H1 (cell line): ENCODE measurements around the gene ARHGAP12.

ENCODE experiments used
- CHD2 ChIP-seq: IDR thresholded peaks from 2 replicates; pipeline ENCODE4 v1.6.1; 2012; ENCODE audit warnings: low read length, improper control_type of control experiment
- CREB1 ChIP-seq: IDR thresholded peaks from 2 replicates; pipeline ENCODE4 v1.6.1; 2012; ENCODE audit warnings: inconsistent platforms
- MAFK ChIP-seq: IDR thresholded peaks from 2 replicates; pipeline ENCODE4 v1.6.1; 2012; ENCODE audit warnings: low read depth, mild to moderate bottlenecking, improper control_type of control experiment, low read length
- NRF1 ChIP-seq: IDR thresholded peaks from 2 replicates; pipeline ENCODE4 v1.6.1; 2011; ENCODE audit warnings: mild to moderate bottlenecking, low read depth, low read length, improper control_type of control experiment
- POLR2A ChIP-seq, 2 experiments: IDR thresholded peaks; 1 replicate in 1 of 2; 2 replicates in 1 of 2; pipeline ENCODE4 v1.6.1; 2011; ENCODE audit warnings: low read depth in 2 of 2, low read length in 2 of 2, mild to moderate bottlenecking in 2 of 2; ENCODE audit errors: control extremely low read depth in 1 of 2
- SUZ12 ChIP-seq: fragments of 200-600 bp; sonication (generic); IDR thresholded peaks from 2 replicates; pipeline ENCODE4 v1.6.1; 2012; ENCODE audit warnings: mild to moderate bottlenecking, inconsistent platforms, low read length, moderate library complexity, mixed read lengths
- TF ChIP-seq, protein P1 (sequence below), 3 experiments: IDR thresholded peaks; 1 replicate in 2 of 3; 2 replicates in 1 of 3; pipeline versions ENCODE4 v1.5.1 to v1.6.1; 2011; ENCODE audit warnings: low read length in 3 of 3, mild to moderate bottlenecking in 3 of 3, inconsistent platforms in 2 of 3, low read depth in 1 of 3, moderate library complexity in 1 of 3; ENCODE audit not compliant: insufficient read depth in 1 of 3; ENCODE audit errors: control extremely low read depth in 1 of 3

DNA sequence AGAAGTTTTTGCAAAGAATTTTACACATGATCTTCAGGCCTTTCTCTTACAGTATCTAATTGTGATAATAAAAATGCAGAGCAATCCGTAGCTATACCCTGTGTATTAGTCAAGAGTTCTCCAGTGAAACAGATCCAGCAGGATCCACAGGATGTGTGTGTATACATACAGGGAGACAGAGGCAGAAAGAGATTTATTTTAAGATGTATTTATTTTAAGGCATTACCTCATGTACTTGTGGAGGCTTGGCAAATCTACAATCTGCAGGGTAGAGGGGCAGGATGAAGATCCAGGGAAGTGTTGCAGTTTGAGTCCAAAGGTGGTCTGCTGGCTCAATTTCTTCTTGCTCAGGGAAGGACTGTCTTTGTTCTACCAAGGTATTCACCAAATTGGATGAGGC lies 41.7 kb downstream of the ARHGAP12 start:
- TF ChIP-seq NRF1 (no peak), SUZ12 (no peak), CHD2 (no peak), CREB1 (no peak), POLR2A (IDR thresholded peaks at IDR 0.05; ENCODE audit: control extremely low read depth in 1 of 2, low read depth in 2 of 2, low read length in 2 of 2) (no peak), MAFK (no peak)
- TF ChIP-seq, protein P1, sequence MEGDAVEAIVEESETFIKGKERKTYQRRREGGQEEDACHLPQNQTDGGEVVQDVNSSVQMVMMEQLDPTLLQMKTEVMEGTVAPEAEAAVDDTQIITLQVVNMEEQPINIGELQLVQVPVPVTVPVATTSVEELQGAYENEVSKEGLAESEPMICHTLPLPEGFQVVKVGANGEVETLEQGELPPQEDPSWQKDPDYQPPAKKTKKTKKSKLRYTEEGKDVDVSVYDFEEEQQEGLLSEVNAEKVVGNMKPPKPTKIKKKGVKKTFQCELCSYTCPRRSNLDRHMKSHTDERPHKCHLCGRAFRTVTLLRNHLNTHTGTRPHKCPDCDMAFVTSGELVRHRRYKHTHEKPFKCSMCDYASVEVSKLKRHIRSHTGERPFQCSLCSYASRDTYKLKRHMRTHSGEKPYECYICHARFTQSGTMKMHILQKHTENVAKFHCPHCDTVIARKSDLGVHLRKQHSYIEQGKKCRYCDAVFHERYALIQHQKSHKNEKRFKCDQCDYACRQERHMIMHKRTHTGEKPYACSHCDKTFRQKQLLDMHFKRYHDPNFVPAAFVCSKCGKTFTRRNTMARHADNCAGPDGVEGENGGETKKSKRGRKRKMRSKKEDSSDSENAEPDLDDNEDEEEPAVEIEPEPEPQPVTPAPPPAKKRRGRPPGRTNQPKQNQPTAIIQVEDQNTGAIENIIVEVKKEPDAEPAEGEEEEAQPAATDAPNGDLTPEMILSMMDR (IDR thresholded peaks at IDR 0.05; ENCODE audit: control extremely low read depth in 1 of 3, insufficient read depth in 1 of 3, low read depth in 1 of 3, low read length in 3 of 3), result no peak
